ENCODE data around the gene COP1. TPM values are rescaled to one million over a fixed set of nuclear protein-coding genes. Genes with fewer than 3 reads are reported as not detected.

Gene COP1
- total RNA-seq, 1 experiment from 2014 or later, result 33.1 TPM

DNA sequence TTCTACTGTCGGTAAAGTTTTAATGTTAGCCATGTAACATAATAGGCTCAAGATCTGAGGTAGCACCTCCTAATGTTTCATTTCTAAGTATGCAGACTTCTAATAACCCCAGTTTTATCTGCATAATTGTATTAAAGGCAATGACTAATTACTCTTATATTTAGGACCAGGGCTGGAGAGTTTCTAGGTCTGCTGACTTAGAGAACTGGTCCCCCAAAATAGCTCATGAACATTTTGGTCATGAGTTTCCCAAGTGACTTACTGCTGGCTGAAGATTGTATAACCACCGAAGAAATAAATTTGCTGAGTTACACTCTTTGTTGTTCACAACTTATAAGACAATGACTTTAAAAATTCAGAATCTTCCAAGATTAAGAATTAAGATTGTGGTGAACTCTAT is 265.9 kb downstream of the COP1 start:
- RAD21 ChIA-PET (ENCODE audit: low non-redundant PET in 1 of 2, low total read pairs in 2 of 2, uncharacterized antibody in 2 of 2, unreplicated experiment in 2 of 2), result no interaction called here
- no TSS peak for BruUV-seq (replicated peaks)

More for the DNA sequence above, 265.9 kb downstream of the COP1 start:
- H3K4me3 ChIP-seq (replicated peaks in 1 of 2; ENCODE audit: low read depth in 1 of 2, low read length in 2 of 2), result no peak overlapping the region
- TF ChIP-seq EZH2 (IDR thresholded peaks at IDR 0.05), result no peak
- TF ChIP-seq TCF7L2 (IDR thresholded peaks at IDR 0.05; ENCODE audit: borderline replicate concordance, extremely low read depth, insufficient read depth, insufficient read length), result no peak
- no peak for TF ChIP-seq MAX (IDR thresholded peaks at IDR 0.05)
- no peak for TF ChIP-seq FOSL1 (IDR thresholded peaks at IDR 0.05; ENCODE audit: low read depth)
- no peak for TF ChIP-seq EGR1 (IDR thresholded peaks at IDR 0.05; ENCODE audit: low read depth)
- TF ChIP-seq EZH2phosphoT487 (IDR thresholded peaks at IDR 0.05; ENCODE audit: borderline replicate concordance), result no peak
- no peak for TF ChIP-seq ZNF274 (IDR thresholded peaks at IDR 0.05; ENCODE audit: low read depth, low read length)
- TF ChIP-seq RAD21 (IDR thresholded peaks at IDR 0.05; ENCODE audit: low read depth), result no peak
- no peak for TF ChIP-seq SIN3A (IDR thresholded peaks at IDR 0.05; ENCODE audit: low read depth)
- TF ChIP-seq, protein P1, sequence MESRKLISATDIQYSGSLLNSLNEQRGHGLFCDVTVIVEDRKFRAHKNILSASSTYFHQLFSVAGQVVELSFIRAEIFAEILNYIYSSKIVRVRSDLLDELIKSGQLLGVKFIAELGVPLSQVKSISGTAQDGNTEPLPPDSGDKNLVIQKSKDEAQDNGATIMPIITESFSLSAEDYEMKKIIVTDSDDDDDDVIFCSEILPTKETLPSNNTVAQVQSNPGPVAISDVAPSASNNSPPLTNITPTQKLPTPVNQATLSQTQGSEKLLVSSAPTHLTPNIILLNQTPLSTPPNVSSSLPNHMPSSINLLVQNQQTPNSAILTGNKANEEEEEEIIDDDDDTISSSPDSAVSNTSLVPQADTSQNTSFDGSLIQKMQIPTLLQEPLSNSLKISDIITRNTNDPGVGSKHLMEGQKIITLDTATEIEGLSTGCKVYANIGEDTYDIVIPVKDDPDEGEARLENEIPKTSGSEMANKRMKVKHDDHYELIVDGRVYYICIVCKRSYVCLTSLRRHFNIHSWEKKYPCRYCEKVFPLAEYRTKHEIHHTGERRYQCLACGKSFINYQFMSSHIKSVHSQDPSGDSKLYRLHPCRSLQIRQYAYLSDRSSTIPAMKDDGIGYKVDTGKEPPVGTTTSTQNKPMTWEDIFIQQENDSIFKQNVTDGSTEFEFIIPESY (IDR thresholded peaks at IDR 0.05; ENCODE audit: extremely low read depth, insufficient replicate concordance, low read length), result no peak
- TF ChIP-seq, protein P2, sequence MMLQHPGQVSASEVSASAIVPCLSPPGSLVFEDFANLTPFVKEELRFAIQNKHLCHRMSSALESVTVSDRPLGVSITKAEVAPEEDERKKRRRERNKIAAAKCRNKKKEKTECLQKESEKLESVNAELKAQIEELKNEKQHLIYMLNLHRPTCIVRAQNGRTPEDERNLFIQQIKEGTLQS (IDR thresholded peaks at IDR 0.05), result no peak
- no peak for TF ChIP-seq POLR2A (IDR thresholded peaks at IDR 0.05; ENCODE audit: borderline replicate concordance, extremely low read depth, insufficient read depth, insufficient read length)
- no peak for TF ChIP-seq CBX3 (IDR thresholded peaks at IDR 0.05; ENCODE audit: low read depth)
- TF ChIP-seq ZFX (IDR thresholded peaks at IDR 0.05), result no peak
- TF ChIP-seq SRF (IDR thresholded peaks at IDR 0.05; ENCODE audit: low read depth), result no peak
- TF ChIP-seq JUND (IDR thresholded peaks at IDR 0.05), result no peak
- TF ChIP-seq, protein P3, sequence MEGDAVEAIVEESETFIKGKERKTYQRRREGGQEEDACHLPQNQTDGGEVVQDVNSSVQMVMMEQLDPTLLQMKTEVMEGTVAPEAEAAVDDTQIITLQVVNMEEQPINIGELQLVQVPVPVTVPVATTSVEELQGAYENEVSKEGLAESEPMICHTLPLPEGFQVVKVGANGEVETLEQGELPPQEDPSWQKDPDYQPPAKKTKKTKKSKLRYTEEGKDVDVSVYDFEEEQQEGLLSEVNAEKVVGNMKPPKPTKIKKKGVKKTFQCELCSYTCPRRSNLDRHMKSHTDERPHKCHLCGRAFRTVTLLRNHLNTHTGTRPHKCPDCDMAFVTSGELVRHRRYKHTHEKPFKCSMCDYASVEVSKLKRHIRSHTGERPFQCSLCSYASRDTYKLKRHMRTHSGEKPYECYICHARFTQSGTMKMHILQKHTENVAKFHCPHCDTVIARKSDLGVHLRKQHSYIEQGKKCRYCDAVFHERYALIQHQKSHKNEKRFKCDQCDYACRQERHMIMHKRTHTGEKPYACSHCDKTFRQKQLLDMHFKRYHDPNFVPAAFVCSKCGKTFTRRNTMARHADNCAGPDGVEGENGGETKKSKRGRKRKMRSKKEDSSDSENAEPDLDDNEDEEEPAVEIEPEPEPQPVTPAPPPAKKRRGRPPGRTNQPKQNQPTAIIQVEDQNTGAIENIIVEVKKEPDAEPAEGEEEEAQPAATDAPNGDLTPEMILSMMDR (IDR thresholded peaks at IDR 0.05 in 2 of 3, conservative IDR thresholded peaks at IDR 0.05 in 1 of 3; ENCODE audit: borderline replicate concordance in 1 of 3, insufficient read depth in 1 of 3, low read depth in 2 of 3, low read length in 2 of 3), result no peak
- TF ChIP-seq YY1 (IDR thresholded peaks at IDR 0.05; ENCODE audit: extremely low read depth, insufficient replicate concordance, low read depth, low read length), result no peak
- ChIA-PET POLR2A (no interaction called here), CTCF (no interaction called here)
- H3K27ac ChIP-seq (ENCODE audit: low read depth, low read length), result no peak overlapping the region
- peaks cover 3% of the 10 kb centered on the region in 2 experiments; a peak in 1 of 4 replicates for H3K36me3 ChIP-seq (ENCODE audit: control insufficient read depth in 1 of 2, insufficient read depth in 2 of 2, low read length in 2 of 2)
- H3K79me2 ChIP-seq (ENCODE audit: insufficient read depth, low read length), result no peaks in the 10 kb centered on the region
- no peak overlapping the region for H3K9ac ChIP-seq (ENCODE audit: low read length)
- no peaks in the 10 kb centered on the region for H3K27me3 ChIP-seq (ENCODE audit: insufficient read depth, low read length)
- H3K4me1 ChIP-seq (ENCODE audit: control insufficient read depth in 1 of 2, insufficient read depth in 2 of 2, low read length in 2 of 2), result no peaks in the 10 kb centered on the region
- intact Hi-C loops (cut with micrococcal nuclease), result no loop called here
- no peak overlapping the region for H2AFZ ChIP-seq (ENCODE audit: low read depth, low read length, poor library complexity, severe bottlenecking)
- no peak for DNase-seq (ENCODE audit: low read depth, low spot score)
- no peaks in the 10 kb centered on the region for H4K20me1 ChIP-seq (ENCODE audit: insufficient read depth)
- no peaks in the 10 kb centered on the region for H3K9me2 ChIP-seq (ENCODE audit: insufficient read depth)
- H3K4me2 ChIP-seq (ENCODE audit: low read length), result no peak overlapping the region
- no peak for ATAC-seq
- no peaks in the 10 kb centered on the region for H3K9me3 ChIP-seq (ENCODE audit: control insufficient read depth in 1 of 2, insufficient read depth in 1 of 2, low read depth in 1 of 2, low read length in 2 of 2)

Measured in HCT116 (cell line).